ENCODE results near the gene LOXHD1. TPM values are rescaled to one million over a fixed set of nuclear protein-coding genes. Genes with fewer than 3 reads are reported as not detected.

The LOXHD1 gene
- total RNA-seq, 1 experiment from 2014 or later, result not detected

GRCh38 chr18:46567196-46567595, 89.8 kb downstream of the LOXHD1 start:
- no peak for DNase-seq
- H3K9me3 ChIP-seq, result no peaks in the 10 kb centered on the region
- BruUV-seq (replicated peaks), result no TSS peak
- intact Hi-C loops (cut with micrococcal nuclease; ENCODE audit: unreplicated experiment), result no loop called here
- no peak for TF ChIP-seq CTCF (IDR thresholded peaks at IDR 0.05; ENCODE audit: insufficient read depth in 1 of 2, low read depth in 1 of 2, low read length in 1 of 2, severe bottlenecking in 1 of 2, unreplicated experiment in 1 of 2)
- peaks cover 15% of the 10 kb centered on the region for H3K27me3 Mint-ChIP-seq (ENCODE audit: insufficient read depth, unreplicated experiment)
- no peak overlapping the region for H3K27ac Mint-ChIP-seq (ENCODE audit: unreplicated experiment)
- ChIA-PET CTCF (no interaction called here), POLR2A (no interaction called here)
- H3K9me3 Mint-ChIP-seq (ENCODE audit: unreplicated experiment), result no peaks in the 10 kb centered on the region
- no peaks in the 10 kb centered on the region for H3K4me1 Mint-ChIP-seq (ENCODE audit: low read depth, unreplicated experiment)
- no peaks in the 10 kb centered on the region for H3K36me3 Mint-ChIP-seq (ENCODE audit: insufficient read depth, unreplicated experiment)
- H3K27me3 ChIP-seq (replicated peaks; ENCODE audit: control insufficient read depth, insufficient read depth, low read length), result no peaks in the 10 kb centered on the region
- no peaks in the 10 kb centered on the region for H3K4me1 ChIP-seq
- H3K36me3 ChIP-seq (ENCODE audit: control insufficient read depth, insufficient read depth, low read length), result no peaks in the 10 kb centered on the region
- no peak overlapping the region for H3K4me3 ChIP-seq (ENCODE audit: low read depth, low read length)
- no peak overlapping the region for H3K4me3 Mint-ChIP-seq (ENCODE audit: unreplicated experiment)

- Mint-ChIP-seq H3K27ac (ENCODE audit: unreplicated experiment) (no peak overlapping the region), H3K4me3 (ENCODE audit: unreplicated experiment) (no peak overlapping the region)
Observed at GRCh38 chr18:46566111-46566510, 90.9 kb downstream of the LOXHD1 start.

GRCh38 chr18:46565256-46565655, 91.8 kb downstream of the LOXHD1 start:
- Mint-ChIP-seq H3K9me3 (ENCODE audit: unreplicated experiment) (peaks cover 9% of the 10 kb centered on the region), H3K27me3 (ENCODE audit: insufficient read depth, unreplicated experiment) (peaks cover 24% of the 10 kb centered on the region), H3K36me3 (ENCODE audit: insufficient read depth, unreplicated experiment) (no peaks in the 10 kb centered on the region), H3K27ac (ENCODE audit: unreplicated experiment) (no peak overlapping the region), H3K4me3 (ENCODE audit: unreplicated experiment) (no peak overlapping the region), H3K4me1 (ENCODE audit: low read depth, unreplicated experiment) (no peaks in the 10 kb centered on the region)
- H3K36me3 ChIP-seq (ENCODE audit: control insufficient read depth, insufficient read depth, low read length), result no peaks in the 10 kb centered on the region
- no peak for TF ChIP-seq CTCF (IDR thresholded peaks at IDR 0.05; ENCODE audit: insufficient read depth in 1 of 2, low read depth in 1 of 2, low read length in 1 of 2, severe bottlenecking in 1 of 2, unreplicated experiment in 1 of 2)
- no peak overlapping the region for H3K4me3 ChIP-seq (ENCODE audit: low read depth, low read length)
- DNase-seq, result no peak
- intact Hi-C loops (cut with micrococcal nuclease; ENCODE audit: unreplicated experiment), result no loop called here
- H3K27me3 ChIP-seq (replicated peaks; ENCODE audit: control insufficient read depth, insufficient read depth, low read length), result no peaks in the 10 kb centered on the region
- no peaks in the 10 kb centered on the region for H3K4me1 ChIP-seq
- no TSS peak for BruUV-seq (replicated peaks)
- ChIA-PET POLR2A (no interaction called here), CTCF (no interaction called here)
- H3K9me3 ChIP-seq, result no peaks in the 10 kb centered on the region

More at GRCh38 chr18:46566111-46566510, 90.9 kb downstream of the LOXHD1 start:
- Mint-ChIP-seq H3K36me3 (ENCODE audit: insufficient read depth, unreplicated experiment) (no peaks in the 10 kb centered on the region), H3K9me3 (ENCODE audit: unreplicated experiment) (peaks cover under 1% of the 10 kb centered on the region), H3K4me1 (ENCODE audit: low read depth, unreplicated experiment) (no peaks in the 10 kb centered on the region), H3K27me3 (ENCODE audit: insufficient read depth, unreplicated experiment) (peaks cover 17% of the 10 kb centered on the region)
- no peaks in the 10 kb centered on the region for H3K4me1 ChIP-seq
- no peaks in the 10 kb centered on the region for H3K36me3 ChIP-seq (ENCODE audit: control insufficient read depth, insufficient read depth, low read length)
- H3K27me3 ChIP-seq (replicated peaks; ENCODE audit: control insufficient read depth, insufficient read depth, low read length), result no peaks in the 10 kb centered on the region
- DNase-seq, result no peak
- BruUV-seq (replicated peaks), result no TSS peak
- H3K4me3 ChIP-seq (ENCODE audit: low read depth, low read length), result no peak overlapping the region
- CTCF ChIA-PET, result no interaction called here
- H3K9me3 ChIP-seq, result no peaks in the 10 kb centered on the region
- TF ChIP-seq CTCF (IDR thresholded peaks at IDR 0.05; ENCODE audit: insufficient read depth in 1 of 2, low read depth in 1 of 2, low read length in 1 of 2, severe bottlenecking in 1 of 2, unreplicated experiment in 1 of 2), result no peak
- POLR2A ChIA-PET, result no interaction called here
- intact Hi-C loops (cut with micrococcal nuclease; ENCODE audit: unreplicated experiment), result no loop called here

All from Caco-2 (cell line).